ENCODE data around the gene LYL1.

The LYL1 gene

GRCh38 chr19:13128583-13128982 lies 25.9 kb upstream of the LYL1 start:
- DNase-seq = no peak

DNA sequence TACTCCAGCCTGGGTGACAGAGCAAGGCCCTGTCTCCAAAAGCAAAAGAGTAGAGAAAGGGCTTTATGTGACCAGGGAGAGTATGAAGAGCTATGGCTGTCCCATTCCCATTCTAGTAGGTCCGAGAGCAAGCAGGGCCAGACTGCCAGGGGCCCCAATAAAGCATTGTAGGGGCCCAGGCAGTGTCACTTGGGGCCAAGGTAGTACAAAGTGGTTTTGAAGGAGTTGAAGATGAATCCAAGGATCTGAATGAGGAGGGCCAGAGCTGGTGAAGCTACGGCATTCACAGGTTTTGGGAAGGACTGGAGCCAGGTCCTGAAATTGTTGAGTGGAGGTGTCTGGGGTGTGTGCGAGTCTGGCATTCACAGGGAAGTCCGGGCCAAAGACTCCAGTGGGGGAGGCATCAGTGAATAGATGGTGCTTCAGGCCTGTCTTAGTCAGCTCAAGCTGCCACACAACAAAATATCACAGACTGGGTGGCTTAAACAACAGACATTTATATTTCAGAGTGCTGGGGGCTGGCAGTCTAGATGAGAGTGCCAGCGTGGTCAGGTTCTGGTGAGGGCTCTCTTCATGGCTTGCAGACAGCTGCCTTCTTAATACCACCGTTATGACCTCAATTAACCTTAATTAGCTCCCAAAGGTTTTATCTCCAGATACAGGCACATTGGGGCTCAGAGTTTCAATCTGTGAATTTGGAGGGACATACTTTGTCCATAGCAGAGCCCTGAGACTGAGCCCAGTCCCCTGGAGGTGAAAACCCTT lies 25.3 kb upstream of the LYL1 start:
- no peak for DNase-seq

- DNase-seq = no peak
Observed at GRCh38 chr19:13127051-13127450, 24.4 kb upstream of the LYL1 start.

DNA sequence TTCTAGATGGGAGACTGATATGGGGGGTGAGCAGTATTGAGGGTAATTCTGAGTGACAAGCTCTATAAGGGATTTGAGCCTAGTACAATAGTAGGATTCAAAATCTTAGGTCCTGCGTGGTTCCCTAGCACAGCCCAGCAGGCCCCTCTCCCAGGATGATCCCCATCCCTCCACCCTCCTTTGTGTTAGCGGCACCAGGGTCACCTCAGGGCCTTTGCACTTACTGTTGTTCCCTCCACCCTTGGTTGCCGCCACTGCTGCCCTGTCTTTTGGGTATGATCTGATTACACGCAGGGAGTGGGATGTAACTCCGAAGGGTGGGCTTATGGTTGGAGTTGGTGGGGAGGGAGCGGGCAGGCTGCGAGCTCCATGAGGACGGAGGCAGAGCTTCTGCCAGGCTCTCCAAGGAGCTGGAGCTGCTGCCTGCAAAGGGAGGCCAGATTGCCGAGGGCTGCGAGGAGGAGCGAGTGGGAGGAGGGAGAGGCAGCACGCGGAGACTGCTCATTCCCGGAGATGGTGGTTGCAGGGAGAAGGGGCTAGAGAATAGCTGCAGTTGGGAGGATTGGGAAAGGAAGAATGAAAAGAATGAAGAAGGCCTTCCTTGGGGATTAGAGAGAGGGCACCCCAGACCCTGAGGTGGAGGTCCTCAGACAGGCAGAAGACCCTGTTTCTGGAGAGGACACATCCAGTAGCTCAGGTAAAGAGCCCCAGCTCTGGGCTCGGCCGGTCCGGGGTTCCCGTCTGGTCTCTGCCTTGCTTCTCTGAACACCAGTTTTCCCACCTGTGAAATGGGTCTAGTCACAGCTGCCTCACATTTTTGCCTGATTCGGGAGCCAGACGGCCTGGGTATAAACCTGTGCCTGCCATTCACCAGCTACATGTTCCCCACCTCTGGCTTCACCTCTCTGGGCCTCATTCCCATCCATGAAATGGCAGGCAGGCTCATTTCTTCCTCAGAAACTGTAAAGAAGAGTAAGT lies 20.6 kb upstream of the LYL1 start:
- DNase-seq = no peak

- DNase-seq = peak; percentile 34 to 38
Observed at GRCh38 chr19:13122275-13122878, 19.7 kb upstream of the LYL1 start.

- peak in 1 of 2 donors; percentile 29 for DNase-seq
Observed at GRCh38 chr19:13121551-13122274, 19.1 kb upstream of the LYL1 start.

DNA sequence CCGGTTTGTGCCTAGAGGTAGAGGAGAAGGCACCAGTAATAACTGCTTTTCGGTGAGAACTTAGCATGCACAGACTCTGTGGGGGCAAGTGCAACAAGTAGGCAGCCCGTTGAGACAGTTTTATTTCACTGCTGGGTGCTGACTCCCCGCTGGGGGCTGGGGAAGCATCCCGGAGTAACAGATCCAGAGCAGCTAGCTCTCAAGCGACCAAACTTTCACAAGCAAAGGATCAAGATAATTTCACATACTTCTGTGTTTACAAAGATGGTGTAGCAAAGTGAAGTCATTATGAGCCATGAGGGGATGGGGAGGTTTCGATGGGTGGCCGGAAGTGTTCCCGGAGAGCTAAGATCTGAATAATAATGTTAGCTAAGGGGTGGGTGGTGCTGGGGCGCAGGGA lies 18.2 kb upstream of the LYL1 start:
- no peak for DNase-seq

DNA sequence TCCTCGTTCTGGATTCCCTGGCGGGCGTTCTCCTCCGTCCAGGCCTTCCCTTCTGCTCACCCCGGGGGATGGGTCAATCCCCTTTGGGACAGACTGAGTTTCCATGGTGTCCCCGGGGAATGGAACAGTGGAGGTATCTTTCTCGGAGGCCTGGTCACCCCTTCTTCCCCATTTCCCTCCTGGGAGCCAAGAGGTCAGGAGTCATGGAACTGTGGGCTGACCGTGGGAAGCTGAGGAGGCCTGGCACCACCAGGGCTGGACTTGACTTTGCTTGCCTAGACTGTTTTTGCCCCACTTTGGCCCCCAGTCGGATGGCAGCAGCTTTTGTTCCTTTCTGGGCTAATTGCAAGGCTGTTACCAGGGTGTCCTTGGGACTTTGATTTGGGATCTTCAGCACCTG lies 17.4 kb upstream of the LYL1 start:
- no peak for DNase-seq

GRCh38 chr19:13119627-13120026 lies 17.0 kb upstream of the LYL1 start:
- DNase-seq = no peak

- DNase-seq = peak in 1 of 2 donors; percentile 45
Observed at GRCh38 chr19:13118424-13119193, 16.0 kb upstream of the LYL1 start.

GRCh38 chr19:13117772-13118423 lies 15.2 kb upstream of the LYL1 start, which contains the start of gene NACC1:
Gene NACC1 (plus strand): TSS chr19:13118264. CDS start chr19:13135208, 16,944 bp downstream.
- peak; percentile 90 to 91 for DNase-seq

GRCh38 chr19:13117176-13117771 lies 14.6 kb upstream of the LYL1 start:
- no peak for DNase-seq

GRCh38 chr19:13116282-13117175 lies 13.9 kb upstream of the LYL1 start, which contains the start of gene TRMT1:
Gene TRMT1 (minus strand): TSS chr19:13116740. CDS start chr19:13116399, 341 bp downstream.
- peak; percentile 88 to 91 for DNase-seq

GRCh38 chr19:13115936-13116281 lies 13.3 kb upstream of the LYL1 start:
- no peak for DNase-seq

GRCh38 chr19:13112555-13112954 lies 9.9 kb upstream of the LYL1 start:
- no peak for DNase-seq

- no peak for DNase-seq
Observed at GRCh38 chr19:13110099-13110610, 7.5 kb upstream of the LYL1 start.

GRCh38 chr19:13109361-13110098 lies 6.9 kb upstream of the LYL1 start:
- no peak for DNase-seq

- DNase-seq = peak in 1 of 2 donors; percentile 56
Observed at GRCh38 chr19:13104848-13105711, 2.4 kb upstream of the LYL1 start.

Measured in CD4-positive, alpha-beta T cell treated with Interleukin-4 for 1 hour (primary cell).